ENCODE measurements around the gene AMER2. TPM values are rescaled to one million over a fixed set of nuclear protein-coding genes. Genes with fewer than 3 reads are reported as not detected.

The AMER2 gene
- total and polyA plus RNA-seq, 2 experiments from 2014 or later, result 0.31 to 0.76 TPM

- H3K4me3 ChIP-seq, result peak overlapping the region; percentile 75
- H3K36me3 ChIP-seq (ENCODE audit: insufficient read depth), result no peaks in the 10 kb centered on the region; the same call in 1 of the 2 replicates
- peak overlapping the region; percentile 89 for H3K4me2 ChIP-seq
- no peak overlapping the region for H3K27ac ChIP-seq (ENCODE audit: low read depth)
- no peaks in the 10 kb centered on the region for H3K79me2 ChIP-seq (replicated peaks; ENCODE audit: insufficient read depth)
- H3K4me1 ChIP-seq (ENCODE audit: insufficient read depth), result peaks cover 35% of the 10 kb centered on the region
- peaks cover 23% of the 10 kb centered on the region for H3K4me1 Mint-ChIP-seq
- peak overlapping the region; percentile 83 for H3K4me3 Mint-ChIP-seq
- H4K20me1 ChIP-seq (replicated peaks; ENCODE audit: insufficient read depth), result no peaks in the 10 kb centered on the region
- H3K27me3 Mint-ChIP-seq (ENCODE audit: insufficient read depth, low read depth, poor library complexity), result peaks cover 46% of the 10 kb centered on the region
- no peaks in the 10 kb centered on the region; the same call in 2 of the 3 replicates for H3K36me3 Mint-ChIP-seq (ENCODE audit: low read depth)
- H3K9me3 Mint-ChIP-seq, result peaks cover 9% of the 10 kb centered on the region; the same call in 1 of the 3 replicates
- DNase-seq (ENCODE audit: low spot score) (peak; percentile 56), ATAC-seq (peak; percentile 75)
- peaks cover 57% of the 10 kb centered on the region for H3K27me3 ChIP-seq (ENCODE audit: insufficient read depth)
- no peaks in the 10 kb centered on the region for H3K9me2 ChIP-seq (ENCODE audit: insufficient read depth)
- no peaks in the 10 kb centered on the region for H3F3A ChIP-seq (replicated peaks; ENCODE audit: low read depth)
- H2AFZ ChIP-seq, result peak overlapping the region; percentile 86
- no peak overlapping the region for H3K27ac Mint-ChIP-seq
- TF ChIP-seq CREB1 (CRISPR knock-in tag; IDR thresholded peaks at IDR 0.05; ENCODE audit: low read depth) (no peak), ETS1 (IDR thresholded peaks at IDR 0.05) (no peak), STAT1 (IDR thresholded peaks at IDR 0.05; ENCODE audit: unreplicated experiment) (no peak), EZH2phosphoT487 (IDR thresholded peaks at IDR 0.05; ENCODE audit: unreplicated experiment) (no peak), POLR2AphosphoS5 (IDR thresholded peaks at IDR 0.05; ENCODE audit: low read depth) (no peak), ZNF462 (CRISPR knock-in tag; IDR thresholded peaks at IDR 0.05) (no peak), EZH2 (IDR thresholded peaks at IDR 0.05; ENCODE audit: low read depth, unreplicated experiment) (no peak), JUNB (IDR thresholded peaks at IDR 0.05; ENCODE audit: unreplicated experiment) (no peak), ZNF331 (CRISPR knock-in tag; IDR thresholded peaks at IDR 0.05; ENCODE audit: low read depth) (no peak)
These were observed 1.5 kb downstream of the AMER2 start for GRCh38 chr13:25170554-25171111.

Measured in GM23338 (cell line).